Dedifferentiated amniotic fluid mesenchymal stem cell (primary cell): ENCODE results near the gene TRABD2B.

Experiments used
- DNase-seq: peaks from one replicate; pipeline ENCODE4 v3.0.0-alpha.2; 2016; ENCODE audit errors: extremely low spot score

The TRABD2B gene

DNA sequence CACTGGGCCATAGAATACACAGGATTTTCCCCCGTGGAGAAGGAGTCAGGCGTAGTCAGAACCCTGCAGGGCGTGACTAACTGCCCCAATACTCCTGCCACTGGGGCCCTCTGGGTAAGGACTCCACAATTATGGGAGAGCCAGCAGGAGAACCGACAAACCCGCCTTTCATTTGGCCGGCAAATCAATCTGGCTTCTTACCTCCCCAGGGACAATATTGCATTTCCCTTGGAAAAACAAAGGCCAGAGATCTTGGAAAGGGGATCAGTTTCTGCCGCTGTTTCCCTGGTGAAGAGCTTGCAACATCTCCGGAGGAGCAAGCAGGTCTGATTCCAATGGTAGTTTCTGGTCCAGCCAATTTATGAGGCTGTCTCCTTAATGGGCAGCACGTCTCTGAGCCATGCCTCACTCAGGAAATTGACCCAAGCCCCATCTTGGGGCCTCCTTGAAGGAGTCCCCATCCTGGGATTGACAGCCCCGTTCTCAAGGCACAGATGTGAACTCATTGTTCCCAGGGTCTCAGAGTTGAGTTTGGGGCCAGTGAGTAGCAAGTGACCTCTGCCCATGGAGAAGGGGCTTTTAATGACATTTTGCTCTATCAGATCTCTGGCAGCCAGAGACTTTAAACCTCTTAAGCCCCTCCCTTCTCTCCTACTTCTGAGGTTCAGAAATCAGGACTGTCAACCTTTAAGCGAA, 4.3 kb downstream of the TRABD2B start:
- DNase-seq: no peak

DNA sequence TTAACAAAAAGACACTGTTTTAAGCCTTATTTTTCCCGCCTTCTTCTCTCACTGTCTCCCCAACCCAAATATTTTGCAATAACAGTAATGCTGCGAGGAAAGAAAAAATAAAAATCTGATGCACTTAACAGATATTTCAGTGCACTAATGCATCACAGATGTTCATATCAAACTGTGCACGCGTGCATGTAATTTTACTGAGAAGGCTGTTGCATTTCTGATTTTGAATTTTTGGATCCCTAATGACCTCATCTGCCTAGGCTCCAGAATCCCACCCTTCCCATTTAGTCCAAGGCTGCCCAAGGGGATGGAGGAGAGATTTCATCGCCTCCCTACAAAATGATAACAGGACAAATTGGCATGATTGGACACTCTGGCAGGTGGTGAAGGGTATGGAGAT, 5.5 kb downstream of the TRABD2B start:
- no peak for DNase-seq

DNA sequence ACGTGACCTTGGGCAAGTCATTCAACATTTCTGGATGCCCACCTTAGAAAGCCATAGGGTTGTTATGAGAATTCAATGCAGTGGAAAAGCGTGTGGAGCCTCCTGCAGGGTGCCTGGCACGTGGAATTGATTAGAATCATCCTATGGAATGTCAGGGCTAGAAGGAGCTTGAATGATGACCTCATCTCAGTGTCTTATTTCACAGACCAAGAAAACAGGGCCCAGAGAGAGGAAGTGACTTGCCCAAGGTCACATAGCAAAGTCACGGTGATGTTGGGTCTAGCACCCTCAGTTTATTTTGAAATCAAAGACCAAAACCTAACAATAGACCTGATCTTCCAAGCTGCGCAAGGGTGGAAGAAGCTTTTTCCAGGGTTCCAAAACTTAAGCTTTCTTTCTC, 6.0 kb downstream of the TRABD2B start:
- no peak for DNase-seq

DNA sequence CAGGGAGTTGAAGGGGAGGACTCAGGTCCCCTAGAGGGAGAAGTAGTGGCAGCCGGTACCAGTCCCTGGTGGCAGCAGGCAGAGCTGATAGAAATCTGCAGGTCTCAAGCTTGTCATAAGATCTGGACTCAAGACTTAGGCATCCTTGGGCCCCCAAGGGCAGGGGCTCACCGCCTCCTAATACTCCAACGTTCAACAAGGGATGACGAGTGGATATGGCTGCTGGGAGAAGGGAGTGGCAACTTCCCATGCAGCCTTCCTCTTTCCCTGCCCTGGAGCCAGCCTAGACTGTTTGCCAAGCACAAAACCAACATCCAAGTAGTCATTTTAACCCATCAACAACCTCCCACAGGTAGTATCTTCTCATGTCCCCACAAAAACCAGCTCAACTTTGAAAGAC, 6.9 kb downstream of the TRABD2B start:
- no peak for DNase-seq

DNA sequence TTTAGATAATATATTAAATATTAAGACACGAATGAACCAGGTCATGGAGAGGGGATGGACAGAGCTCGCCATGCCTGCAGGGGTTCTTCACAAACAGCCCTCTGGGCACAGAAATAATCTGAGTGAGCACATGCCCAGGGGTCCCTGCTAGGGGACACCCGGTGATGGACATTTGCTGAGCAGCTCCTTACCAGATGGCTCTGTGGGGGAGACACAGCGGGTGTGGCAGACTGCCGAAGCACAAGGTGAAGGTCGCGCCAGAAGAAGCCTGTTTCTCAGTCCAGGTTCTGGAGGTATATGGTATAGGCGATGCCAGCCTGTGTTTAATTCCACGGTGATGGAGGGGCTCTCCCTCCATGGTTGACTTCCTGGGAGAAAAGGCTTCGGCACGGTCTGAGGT, 9.6 kb downstream of the TRABD2B start:
- DNase-seq: no peak

DNA sequence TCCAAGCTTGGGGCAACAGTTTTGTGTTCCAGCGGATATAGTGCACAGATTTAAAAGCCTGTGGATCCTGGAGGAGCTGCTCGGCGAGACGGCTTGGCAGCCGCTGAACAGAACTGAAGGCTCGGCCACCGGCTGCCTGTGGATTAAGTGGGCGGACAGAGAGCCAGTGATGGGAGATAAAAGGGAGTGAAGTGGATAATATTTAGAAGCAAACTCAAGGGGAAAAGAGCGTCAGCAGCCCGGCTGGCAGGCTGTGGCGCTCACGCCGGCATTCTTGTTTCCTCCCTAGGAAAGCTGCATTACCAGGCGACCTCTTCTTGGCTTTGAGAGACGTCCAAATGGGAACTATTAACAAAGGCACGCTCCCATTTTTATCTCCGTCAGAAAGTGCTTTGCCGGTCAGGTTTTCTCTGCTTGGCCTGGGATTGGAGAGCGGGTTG, 10.4 kb downstream of the TRABD2B start:
- no peak for DNase-seq

DNA sequence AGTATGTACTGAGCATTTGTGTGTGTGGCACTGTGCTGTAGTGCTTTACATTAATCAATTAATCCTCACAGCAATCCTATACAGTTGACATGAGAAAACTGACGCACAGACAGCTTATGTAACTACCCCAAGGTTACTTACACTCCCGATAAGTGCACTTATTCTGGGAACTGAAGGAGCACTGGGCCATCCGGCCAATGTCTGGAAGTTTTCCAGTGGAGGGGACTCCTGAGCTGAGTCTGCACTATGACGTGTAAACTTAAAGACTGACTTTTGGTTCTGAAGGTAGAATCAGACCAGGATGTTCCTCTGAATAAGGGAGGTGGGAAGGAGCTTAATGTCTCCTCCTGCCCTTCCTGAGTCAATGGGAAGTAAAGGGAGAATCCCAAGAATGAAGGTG, 12.2 kb downstream of the TRABD2B start:
- DNase-seq: no peak

DNA sequence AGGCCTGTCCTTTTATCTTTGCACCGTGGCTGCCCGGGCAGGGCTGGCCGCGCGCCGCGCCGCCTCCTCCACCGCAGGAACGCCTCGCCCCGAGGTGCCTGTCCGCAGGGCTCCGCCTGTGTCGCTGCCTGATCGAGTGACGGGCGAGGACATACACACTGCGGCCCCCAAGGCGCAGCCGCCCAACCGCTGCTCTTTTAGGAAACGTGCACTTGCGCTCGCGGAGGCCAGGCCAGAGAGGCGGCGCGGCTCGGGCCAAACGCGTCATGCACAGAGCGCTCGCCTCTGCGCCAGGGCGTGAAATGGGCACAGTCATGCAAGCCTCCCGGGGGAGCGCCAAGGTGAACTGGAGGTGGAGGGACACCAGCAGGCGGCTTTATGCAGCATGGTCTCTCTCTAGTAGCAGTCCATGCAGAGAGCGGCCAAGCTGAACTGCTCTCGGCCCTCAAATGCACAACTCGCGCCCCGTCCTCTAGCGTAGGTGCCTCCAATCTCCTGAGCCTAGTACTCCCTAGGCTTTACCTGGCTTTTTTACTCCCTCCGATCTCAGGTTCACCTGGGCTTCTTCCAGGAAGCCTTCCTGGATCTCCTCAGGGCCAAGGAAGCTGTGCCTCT, 12.9 kb downstream of the TRABD2B start:
- DNase-seq: no peak

DNA sequence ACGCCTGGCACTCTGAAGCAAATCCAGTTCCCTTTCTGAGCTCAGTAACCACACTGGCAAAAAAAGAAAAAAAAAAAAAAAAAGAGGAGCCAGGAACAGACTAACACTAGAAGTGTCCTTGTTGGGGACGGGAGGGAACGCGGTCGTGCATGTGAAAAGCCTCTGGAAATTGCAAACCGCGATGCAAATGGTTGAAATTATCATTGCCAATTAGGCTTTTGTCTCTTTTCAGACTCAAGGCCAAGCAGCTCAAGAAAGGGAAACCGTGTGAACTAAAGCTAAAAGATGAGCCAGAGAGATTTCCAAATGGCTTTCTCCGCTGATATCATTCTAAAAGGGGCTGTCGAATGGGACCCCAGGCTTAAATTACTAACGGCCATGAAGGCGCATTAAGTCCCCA, 13.5 kb downstream of the TRABD2B start:
- DNase-seq: no peak

DNA sequence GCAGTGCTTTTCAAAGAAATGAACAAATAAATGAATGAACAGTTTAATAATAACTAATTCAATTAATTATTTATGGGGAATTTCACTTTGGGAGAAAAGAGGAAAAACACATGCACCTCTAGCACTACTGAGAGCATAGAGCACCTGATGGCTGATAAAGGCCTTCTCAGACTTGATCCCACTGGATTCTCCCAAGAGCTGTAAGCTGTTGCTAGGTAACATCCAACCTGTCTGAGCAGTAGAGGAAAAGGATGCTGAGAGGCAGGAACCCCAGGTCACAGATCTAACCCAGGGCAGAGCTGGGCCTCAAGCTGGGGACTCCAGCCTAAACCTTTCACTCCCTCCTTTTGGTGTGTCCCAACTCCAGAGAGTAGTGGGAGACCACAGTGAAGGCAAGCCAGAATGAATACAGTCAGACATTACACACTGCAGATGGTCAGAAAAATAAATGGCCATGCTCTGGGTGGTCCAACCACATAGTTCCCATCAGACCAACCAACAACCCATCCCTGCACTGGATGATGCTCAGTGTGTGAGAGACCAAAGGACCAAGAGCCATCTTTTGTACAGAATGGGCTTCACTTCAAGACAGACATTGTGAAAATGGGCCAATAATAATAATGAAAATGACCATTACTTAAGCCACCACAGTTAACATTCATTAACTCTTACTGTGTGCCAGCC, 15.4 kb downstream of the TRABD2B start:
- DNase-seq: no peak

DNA sequence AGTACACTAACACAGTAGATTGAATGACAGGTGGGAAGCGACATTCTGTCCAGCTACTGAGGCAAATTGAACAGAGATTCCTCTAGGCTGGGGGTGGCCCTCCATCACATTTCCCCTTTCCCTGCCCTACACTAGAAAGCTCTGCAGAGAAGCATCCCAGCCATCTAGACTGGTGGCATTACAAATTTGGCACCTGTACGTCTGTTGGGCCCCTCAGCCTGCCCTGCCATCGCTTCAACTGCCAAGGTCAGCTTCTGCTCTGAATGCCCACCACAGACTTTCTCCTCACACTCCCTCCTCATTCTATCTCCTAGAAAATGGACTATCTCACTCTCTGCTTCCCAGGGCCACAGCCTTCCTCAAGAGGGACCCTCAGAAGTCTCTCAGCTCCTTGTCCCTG, 16.7 kb downstream of the TRABD2B start:
- DNase-seq: no peak

DNA sequence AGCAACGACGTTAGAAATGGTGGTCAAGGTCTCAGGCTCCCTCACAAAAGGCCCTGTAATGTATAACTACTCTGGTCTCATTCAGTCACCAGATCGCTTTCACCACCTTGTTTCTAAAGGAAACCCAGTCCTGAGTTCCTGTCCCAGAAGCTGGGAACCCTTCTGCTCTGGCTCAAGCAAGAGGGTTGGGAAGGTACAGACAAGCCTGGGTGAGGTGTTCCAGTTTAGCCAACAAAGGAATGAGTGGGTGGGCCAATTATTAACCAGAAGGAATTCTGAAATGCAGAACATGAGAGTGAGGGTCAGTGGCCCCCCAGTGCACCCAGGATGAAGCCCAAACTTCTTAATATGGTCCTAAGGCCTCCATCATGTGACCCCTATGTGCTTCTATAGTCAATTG, 17.5 kb downstream of the TRABD2B start:
- DNase-seq: no peak

DNA sequence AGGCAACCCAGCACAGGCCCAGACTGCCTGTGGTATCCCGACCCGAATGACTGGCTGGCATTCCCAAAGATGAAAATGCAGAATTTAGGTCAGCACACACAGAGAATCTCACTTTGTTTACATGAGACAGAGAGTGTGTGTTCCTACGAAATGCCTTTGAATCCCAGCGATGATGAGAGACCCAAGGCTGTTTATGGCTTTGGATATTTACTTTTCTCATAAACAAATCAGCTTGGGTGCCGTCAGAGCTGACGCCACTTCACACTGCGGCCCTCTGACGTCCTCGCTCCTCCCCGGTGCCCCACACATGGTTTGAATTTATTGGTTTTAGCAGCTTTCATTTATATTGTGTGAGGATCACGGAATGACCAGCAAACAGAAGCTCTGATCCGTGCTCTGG, 18.7 kb downstream of the TRABD2B start:
- DNase-seq: no peak

DNA sequence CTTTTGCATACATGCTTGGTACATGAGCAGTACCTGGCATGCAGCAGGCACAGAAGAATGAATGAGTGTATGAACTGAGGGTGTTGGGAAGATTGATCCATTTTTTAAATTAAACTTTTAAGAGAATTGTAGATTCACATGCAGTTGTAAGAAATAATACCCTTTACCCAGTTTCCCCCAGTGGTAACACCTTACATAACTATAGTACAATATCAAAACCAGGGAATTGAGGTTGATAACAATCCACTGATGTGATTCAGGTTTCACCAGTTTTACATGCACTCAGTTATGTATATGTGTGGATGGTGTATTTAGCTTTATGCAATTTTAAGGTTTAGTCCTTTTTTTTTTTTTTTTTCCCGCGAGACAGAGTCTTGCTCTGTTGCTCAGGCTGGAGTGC, 20.5 kb downstream of the TRABD2B start:
- no peak for DNase-seq

DNA sequence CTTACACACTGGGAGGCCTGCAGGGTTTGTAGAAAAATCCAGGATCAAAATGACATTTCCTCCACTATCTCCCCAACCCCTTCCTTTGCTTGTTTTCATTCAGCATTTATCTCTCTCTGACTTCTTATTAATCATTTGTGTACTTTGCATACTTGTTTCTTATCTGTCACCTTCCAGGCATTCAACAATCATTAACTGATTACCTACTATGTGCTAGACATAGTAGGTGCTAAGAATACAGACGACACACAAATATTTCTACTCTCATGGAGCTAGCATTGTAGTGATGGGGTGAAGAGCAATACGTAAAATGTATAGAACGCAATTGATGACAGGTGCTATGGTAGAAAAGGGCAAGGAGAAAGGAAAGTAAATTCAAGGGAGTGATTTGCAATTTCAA, 20.9 kb downstream of the TRABD2B start:
- no peak for DNase-seq

DNA sequence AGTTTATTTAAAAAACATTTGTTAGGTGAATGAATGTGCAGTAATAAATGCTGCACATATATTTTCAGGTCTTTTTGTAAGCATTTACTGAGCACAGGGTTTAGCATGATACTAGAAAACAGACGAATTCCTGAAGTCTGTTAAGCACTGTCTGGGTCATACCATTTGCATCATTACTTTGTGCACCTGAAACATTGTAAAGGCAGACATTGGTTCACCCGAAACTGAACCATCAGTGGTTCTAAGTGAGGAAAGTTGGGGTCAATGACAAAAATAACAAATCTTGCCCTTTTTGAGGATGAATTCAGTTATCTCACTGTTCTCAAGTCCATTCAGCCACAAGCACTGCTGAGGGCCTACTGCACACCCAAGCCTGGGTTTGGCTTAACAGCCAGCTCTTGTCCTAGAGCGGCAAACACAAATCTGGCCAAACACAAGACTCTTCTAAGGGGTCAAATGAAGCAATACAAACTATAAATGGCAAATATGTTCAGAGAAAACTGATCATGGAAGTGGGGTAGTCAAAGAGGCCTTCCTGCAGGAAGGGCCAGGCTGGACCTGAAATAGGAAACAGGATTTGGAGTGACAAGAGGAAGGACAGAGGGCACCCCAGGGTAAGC, 21.8 kb downstream of the TRABD2B start:
- DNase-seq: no peak

DNA sequence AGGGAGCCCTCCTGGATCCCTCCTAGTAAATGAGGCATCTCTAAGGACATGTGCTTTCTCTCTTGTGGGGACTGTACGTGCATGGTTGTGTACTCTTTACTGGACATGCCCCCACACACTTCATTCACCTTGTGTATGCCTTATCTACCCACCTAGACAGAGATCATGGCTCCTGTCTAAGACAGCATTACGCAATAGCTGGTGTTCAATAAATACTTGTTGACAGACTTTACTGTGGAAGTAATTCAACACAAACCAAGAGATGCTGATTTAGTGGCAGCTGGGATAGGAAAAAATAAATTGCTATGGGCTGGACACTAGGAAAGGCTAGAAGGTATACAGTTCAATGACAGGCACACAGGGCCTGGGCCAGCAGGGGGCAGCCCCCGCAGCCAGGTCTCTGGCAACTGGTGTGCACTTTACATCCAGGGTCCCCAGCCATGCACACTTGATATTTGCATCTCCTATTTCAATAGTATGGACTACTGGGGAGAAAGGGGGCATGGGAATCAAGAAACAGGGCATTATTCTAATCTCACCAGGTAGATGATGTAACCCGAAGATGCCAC, 24.2 kb downstream of the TRABD2B start:
- DNase-seq: no peak

DNA sequence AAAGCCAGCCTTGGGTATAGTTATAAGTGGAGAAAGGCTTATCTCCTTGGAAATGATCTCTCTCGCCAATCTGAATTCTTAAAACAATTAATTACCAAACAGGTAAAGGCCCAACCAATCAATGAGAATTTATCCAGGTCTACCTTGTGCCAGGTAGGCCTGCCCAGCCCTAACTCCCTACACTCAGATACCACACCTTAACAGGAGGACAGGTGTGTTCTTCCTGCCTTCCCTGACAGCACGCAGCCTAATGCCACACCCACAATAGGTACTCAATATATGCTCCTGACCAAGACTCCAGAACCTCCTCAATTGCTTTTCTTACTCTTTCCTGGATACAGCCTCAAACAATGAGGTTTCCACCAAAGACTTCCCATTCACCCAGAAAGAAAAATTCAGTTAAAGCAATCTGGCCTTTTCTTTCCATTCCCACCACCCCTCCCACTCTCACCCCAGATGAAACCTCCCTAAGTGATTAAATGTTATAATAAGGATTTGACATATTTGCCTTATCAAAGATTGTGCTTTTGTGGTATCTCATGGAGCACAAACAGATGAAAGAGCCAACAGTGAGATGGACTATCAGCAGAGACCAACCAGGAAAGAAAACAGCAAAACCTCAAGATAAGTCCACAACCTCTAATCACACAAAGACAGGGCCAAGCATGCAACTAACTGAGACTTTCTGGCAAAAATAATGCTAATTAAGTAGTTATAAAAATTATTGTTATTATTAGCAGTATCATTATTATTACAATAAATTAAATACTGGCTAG, 25.6 kb downstream of the TRABD2B start:
- DNase-seq: no peak

DNA sequence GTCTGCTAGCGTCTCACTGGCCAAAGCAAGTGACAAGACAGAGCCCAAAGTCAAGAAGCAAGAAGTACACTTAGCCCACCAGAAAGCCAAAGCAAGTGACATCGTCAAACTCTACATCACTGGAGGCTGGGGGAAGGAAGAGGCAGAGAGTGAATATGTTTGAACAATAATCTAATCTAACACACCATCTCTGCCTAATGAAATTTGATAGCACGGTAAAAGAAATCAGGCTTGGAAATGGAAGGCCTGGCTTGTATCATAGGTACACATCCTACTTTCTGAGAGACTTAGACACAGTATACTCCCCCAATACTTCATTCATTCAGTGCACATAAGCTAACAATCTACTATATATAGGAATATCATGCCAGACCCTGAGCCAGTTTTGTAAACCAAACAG, 26.3 kb downstream of the TRABD2B start:
- DNase-seq: no peak

DNA sequence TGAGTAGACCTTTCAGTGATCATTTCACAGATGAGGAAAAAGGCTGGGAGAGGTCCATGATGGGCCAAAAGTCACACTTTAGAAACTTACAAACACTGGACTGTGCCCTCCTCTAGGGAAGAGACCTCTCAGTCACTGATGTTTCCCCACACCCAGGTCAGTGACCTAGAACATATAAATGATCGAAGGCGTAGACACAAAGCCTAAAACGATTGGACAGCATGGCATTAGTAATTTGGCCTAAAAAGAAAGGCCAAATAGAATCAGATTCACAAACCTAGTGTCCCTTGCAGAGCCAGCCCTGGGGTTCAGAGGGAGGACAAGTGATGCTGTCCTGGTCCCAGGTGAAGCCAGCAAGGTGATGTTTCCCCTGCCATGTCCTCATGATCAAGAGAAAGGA, 27.7 kb downstream of the TRABD2B start:
- DNase-seq: no peak

DNA sequence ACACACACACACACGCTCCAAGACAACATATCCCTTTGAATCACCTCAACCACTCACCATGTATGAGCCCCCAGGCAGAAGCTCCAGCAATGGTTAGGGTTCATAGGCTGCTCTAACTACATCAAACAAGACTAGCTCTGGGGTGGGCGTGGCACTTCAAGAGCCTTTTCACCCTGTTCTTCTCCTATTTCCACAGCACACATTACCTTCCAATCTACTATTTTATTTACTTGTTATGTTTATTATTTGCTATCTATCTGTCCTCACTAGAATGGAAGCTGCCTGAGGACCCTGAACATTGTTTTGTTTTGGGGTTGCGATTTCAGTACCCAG, 28.7 kb downstream of the TRABD2B start:
- no peak for DNase-seq
